AG09309 (cell line): ENCODE data around the gene FBXO41.

Source experiments
- DNase-seq: peaks from one replicate; pipeline ENCODE4 v3.0.0-alpha.2; 2010; ENCODE audit warnings: low read depth
- H3K4me3 ChIP-seq: 2 replicates; pipeline ENCODE4 v1.5.1; 2011; ENCODE audit warnings: mild to moderate bottlenecking, low read depth, low read length, moderate library complexity; ENCODE audit not compliant: control insufficient read depth
- CTCF ChIP-seq: IDR thresholded peaks from 2 replicates; pipeline ENCODE4 v1.5.1; 2011; ENCODE audit warnings: mild to moderate bottlenecking, low read depth, low read length, inconsistent platforms; ENCODE audit not compliant: insufficient read depth, control insufficient read depth; ENCODE audit errors: missing control alignments

The FBXO41 gene

GRCh38 chr2:73253901-73254300, 30.4 kb downstream of the FBXO41 start:
- H3K4me3 ChIP-seq = no peak overlapping the region
- TF ChIP-seq CTCF = no peak
- DNase-seq = no peak

GRCh38 chr2:73253400-73253799, 30.9 kb downstream of the FBXO41 start:
- no peak overlapping the region for H3K4me3 ChIP-seq
- DNase-seq = no peak
- no peak for TF ChIP-seq CTCF

GRCh38 chr2:73252238-73253027, 31.8 kb downstream of the FBXO41 start:
- TF ChIP-seq CTCF = no peak
- no peak for DNase-seq
- H3K4me3 ChIP-seq = no peak overlapping the region

- no peak for DNase-seq
- no peak overlapping the region for H3K4me3 ChIP-seq
- TF ChIP-seq CTCF = no peak
These were observed 33.1 kb downstream of the FBXO41 start for GRCh38 chr2:73250872-73251846.

GRCh38 chr2:73249636-73250035, 34.6 kb downstream of the FBXO41 start:
- DNase-seq = no peak
- TF ChIP-seq CTCF = no peak
- H3K4me3 ChIP-seq = no peak overlapping the region

- H3K4me3 ChIP-seq = no peak overlapping the region
- no peak for DNase-seq
- no peak for TF ChIP-seq CTCF
These were observed 37.4 kb downstream of the FBXO41 start for GRCh38 chr2:73246850-73247249.
